ENCODE measurements around the gene SFXN5.

SFXN5 gene

DNA sequence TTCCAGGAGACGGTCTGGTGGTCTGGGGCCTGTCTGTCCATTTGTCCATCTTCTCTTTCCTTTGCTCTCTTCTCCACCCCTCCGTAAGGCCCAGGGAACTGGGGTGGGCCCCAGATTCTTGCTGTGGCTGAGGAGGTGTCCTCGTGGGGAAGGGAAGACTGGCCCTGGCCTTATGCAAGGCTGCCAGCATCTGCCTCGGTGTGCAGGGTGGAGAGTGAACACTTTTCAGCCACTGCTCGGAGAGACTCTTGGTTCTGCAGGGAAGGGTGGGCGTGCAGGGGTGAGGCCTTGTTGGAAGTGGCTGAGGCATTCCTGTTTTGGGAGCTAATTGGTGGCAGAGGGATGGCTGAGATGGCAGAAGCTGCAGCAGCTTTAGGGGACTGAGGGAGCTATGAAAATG is 131.2 kb downstream of the SFXN5 start:
- DNase-seq (ENCODE audit: low spot score) = no peak

DNA sequence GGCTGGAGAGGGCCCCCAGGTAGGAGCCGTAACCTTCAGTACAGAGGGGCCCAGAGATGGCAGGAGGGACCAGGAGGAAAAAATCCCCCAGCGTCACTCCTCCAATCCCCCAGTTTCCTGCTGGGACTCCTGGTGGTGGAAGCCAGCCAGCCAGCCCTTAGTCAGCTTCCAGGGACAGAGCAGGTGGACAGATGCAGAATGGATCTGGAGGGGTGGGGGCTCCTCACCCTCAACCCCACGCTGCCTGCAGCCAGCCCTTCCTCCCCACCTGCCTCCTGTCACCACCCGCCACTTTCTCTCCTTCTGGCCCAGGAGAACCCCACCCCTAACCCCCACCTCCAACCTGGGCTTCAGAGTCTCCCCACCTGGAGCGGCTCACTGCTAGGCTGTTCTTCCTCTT is 133.1 kb downstream of the SFXN5 start:
- no peak for DNase-seq (ENCODE audit: low spot score)

DNA sequence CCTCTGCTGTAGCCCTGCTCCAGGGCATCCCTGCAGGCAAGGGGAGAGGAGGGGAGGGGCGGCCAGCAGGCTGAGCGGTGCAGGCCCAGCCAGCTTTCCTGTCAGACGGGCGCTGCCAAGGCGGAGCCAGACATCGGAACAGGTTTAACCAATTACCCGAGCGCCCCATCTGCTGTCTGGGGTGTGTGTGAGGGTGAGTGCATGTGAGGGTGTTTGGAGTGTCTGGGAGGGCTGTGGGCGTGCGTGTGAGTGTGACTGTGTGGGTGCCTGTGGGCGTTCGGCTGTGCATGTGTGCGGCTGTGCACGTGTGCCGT is 134.2 kb downstream of the SFXN5 start:
- DNase-seq (ENCODE audit: low spot score) = no peak

DNA sequence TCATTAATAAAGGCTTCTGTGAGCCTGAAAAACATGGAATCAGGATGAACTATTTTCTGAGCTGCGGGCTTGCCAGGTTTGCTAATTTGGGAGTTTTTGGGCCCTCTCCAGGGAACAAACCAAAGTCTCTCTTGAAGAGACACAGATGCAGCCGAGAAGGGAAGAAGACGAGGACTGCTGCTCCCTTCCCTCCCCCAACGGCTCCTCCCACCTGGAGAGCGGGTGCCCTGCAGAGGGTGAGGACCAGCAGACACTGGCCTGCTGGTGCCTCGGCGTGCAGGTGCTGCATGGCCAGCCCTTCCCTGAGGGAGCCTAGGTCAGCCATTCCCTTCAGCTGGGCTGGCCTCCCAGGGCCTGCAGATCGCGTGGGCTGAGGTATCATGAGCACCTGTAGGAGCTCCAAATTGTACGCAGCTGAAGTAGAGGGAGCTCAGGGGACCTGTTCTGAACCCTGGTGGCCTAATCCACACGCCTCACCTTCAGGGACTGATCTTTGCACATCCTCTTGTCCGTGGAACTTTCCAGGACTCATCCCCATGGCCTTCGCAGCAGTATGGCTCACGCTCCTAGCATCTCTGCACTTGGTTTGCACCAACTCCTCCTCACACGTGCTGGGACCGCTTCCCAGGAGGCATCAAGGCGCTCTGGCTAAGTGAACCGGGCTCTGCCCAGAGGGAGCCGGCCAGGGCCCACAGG is 134.7 kb downstream of the SFXN5 start:
- DNase-seq (ENCODE audit: low spot score) = no peak

DNA sequence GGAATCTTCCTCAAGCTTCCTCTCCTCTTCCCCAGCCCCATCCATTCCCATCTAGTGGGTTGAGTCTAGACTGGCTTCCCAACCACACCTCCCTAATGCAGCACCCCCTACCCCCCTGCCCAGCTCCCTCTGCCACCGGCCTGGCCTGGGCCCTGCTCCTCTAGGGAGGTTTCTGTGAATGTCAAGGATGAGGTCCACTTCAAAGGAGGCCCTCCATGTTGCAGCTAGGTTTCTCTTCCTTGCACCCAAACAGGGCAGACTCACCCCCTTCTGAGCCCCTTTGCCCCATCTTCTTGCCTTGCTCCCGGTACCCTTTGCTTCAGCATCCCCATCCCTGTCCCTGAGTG is 135.9 kb downstream of the SFXN5 start:
- no peak for DNase-seq (ENCODE audit: low spot score)

DNA sequence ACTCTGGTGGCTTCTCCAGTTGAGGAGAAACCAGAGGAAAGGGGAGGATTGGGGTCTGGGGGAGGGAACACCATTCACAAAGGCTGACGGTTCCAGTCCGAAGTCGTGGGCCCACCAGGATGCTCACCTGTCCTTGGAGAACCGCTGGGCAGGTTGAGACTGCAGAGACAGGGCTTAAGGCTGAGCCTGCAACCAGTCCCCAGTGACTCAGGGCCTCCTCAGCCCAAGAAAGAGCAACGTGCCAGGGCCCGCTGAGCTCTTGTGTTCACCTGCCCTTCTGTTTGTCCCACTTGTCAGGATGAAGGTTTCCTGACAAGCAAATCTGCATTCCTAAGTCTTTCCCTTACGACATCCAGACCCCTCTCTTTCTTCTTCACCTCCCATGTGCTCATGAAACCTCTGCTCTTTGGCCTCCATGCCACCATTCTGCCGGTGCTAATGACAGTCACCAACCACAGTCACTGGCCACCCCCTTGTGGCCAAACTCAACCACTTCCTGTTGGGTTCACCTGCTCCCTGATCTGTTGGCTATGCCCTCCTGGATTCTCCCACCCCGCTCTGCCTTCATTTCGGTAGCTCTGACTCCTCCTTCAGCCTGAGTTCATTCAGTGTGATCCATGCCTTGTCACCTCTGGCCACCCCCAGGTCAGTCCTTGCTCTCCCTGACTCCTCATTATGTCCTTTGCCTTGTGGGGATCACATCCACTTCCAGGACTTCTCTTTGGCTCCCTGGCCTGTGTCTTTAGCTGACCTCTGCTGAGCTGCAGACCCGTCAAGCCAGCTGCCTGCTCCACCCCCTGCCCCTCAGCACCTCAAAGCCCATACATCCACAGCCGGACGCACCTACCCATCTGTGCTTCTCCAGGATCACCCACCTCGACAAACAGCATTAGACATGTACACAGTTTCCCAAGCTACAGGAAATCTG is 136.6 kb downstream of the SFXN5 start:
- DNase-seq (ENCODE audit: low spot score) = no peak

DNA sequence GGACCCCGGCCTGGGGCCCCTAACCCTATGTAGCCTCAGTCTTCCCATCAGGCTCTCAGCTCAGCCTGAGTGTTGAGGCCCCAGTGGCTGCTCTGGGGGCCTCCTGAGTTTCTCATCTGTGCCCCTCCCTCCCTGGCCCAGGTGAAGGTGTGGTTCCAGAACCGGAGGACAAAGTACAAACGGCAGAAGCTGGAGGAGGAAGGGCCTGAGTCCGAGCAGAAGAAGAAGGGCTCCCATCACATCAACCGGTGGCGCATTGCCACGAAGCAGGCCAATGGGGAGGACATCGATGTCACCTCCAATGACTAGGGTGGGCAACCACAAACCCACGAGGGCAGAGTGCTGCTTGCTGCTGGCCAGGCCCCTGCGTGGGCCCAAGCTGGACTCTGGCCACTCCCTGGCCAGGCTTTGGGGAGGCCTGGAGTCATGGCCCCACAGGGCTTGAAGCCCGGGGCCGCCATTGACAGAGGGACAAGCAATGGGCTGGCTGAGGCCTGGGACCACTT is 137.8 kb downstream of the SFXN5 start:
- DNase-seq (ENCODE audit: low spot score) = no peak

DNA sequence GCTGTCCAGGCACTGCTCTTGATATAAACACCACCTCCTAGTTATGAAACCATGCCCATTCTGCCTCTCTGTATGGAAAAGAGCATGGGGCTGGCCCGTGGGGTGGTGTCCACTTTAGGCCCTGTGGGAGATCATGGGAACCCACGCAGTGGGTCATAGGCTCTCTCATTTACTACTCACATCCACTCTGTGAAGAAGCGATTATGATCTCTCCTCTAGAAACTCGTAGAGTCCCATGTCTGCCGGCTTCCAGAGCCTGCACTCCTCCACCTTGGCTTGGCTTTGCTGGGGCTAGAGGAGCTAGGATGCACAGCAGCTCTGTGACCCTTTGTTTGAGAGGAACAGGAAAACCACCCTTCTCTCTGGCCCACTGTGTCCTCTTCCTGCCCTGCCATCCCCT is 138.3 kb downstream of the SFXN5 start:
- DNase-seq (ENCODE audit: low spot score) = no peak

DNA sequence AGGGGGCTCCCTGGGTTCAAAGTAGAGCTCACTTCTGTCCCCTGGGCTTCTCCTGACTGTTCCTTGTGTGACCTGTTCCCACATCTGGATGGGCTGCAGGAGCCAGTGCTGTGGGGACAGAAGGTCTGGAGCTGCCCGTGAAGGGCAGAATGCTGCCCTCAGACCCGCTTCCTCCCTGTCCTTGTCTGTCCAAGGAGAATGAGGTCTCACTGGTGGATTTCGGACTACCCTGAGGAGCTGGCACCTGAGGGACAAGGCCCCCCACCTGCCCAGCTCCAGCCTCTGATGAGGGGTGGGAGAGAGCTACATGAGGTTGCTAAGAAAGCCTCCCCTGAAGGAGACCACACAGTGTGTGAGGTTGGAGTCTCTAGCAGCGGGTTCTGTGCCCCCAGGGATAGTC is 138.7 kb downstream of the SFXN5 start:
- DNase-seq (ENCODE audit: low spot score) = no peak

DNA sequence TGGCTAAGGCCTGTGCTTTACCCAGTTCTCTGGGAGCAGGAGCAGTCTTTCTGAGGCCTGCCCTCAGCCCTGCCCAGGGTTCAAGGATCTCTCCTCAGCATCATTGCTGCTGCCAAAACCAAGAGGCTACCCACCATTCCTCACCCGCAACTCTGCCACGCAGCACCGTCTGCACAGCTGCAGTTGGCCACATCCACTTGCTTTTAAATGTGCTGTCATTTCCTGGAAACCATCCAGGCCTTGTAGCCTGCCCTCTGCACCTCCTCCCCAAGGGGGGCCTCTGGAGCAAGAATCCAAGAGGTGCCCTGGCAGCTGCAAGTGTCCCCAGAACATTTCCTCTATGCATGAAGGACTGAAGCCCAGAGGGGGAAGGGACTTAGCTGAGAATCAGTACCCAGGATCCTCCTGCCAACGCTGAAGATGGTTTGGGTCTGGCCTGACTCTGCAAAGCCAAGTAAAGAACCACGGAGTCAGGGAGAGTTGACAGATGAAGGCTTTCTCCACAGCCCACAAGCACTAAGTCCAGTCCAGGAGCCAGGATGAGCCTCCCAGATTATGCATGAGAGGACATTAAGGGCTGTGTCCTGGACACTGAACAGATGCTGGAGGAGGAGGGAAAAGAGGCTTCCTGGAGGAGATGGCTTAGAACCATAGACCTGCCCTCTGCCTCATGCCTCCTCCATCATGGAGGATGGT is 139.3 kb downstream of the SFXN5 start:
- DNase-seq (ENCODE audit: low spot score) = no peak

DNA sequence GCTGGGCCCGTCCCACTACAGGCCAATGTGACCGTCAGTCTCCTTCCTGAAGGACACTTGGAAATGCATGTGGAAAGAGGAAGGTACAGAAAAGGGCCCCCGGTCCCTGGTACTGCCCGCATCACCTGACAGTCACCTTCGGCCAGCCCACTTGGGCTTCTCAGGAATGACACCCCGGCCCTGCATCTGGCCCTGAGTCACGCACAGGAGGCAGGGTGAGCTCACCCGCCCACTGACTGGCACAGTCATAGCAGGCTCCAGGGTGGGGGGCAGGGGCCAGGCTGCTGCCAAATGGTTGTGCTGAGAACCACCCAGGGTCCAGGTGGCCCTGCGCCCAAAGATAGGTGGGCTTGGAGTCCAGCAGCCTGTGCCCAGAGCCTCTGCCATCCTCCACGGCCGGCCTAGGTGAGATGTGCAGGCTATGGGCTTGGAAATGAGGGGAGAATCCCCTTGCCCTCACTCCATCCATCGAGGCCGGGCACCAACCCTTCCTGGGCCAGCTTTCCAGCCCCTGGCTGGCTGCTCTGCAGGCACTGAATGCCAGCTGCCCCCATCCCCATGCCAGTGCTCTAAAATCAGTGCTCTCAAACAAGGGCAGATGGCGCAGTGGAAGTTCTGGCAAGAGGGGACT is 140.1 kb downstream of the SFXN5 start:
- no peak for DNase-seq (ENCODE audit: low spot score)

DNA sequence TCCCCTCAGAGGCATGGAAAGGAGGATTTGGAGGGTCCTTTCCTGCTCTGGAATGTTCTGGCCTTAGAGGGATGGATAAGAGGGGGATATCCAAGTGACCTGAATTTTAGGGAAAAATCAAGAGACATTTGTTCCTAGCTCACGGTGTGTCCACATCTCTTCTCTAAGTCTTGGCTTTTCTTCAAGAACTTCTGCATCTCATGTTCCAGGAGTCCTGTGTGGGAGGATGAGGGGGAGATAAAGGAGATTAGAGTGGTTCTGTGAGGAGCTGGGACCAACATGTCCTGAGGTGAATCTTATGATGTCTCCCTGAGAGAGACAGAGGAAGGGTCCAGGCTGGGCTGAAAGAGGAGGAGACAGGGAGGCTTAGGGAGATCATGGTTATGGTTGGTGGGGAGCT is 142.5 kb downstream of the SFXN5 start:
- DNase-seq (ENCODE audit: low spot score) = no peak

DNA sequence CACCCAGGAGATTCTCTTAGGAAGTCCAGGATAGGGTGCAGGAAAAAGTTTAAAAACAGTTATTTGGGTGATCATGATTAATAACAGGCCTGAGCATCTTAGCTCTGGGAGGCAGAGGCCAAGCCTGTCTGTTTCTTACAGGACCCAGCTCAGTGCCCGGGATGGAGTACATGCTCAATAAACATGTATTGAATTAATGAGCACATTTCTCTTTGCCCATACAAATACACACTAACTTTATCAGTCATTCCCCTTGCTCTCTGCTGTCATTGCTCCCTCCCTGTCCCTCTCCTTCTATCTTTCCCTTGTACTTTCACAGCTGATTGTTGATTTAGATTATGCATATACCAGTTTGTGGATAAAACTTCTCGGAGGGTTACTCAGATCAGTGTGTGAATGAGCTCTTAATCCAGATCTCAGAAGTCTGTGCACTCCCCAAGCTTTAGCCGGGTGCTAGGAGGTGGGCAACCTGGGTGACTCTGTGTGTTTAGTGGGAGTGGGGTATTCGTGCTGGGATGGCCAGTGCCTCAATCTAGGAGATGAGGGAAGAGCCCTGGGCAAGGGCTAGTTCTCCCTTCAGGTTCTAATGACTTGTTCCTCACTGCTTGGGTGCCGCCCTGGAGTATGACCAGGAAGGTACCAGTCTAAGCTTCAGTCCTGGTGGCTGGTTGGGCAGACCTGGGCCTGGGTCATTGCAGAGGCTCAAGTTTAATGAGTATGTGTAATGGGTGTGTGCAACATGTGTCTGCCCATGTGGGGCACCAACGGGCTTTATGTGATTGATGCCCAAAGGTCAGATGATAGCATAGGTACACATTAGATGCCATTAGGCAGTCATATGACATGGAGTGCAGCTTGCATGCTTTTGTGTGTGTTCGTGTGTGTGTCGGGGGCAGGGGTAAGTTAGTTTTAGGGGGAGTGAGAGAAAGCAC is 143.6 kb downstream of the SFXN5 start:
- DNase-seq (ENCODE audit: low spot score) = no peak

DNA sequence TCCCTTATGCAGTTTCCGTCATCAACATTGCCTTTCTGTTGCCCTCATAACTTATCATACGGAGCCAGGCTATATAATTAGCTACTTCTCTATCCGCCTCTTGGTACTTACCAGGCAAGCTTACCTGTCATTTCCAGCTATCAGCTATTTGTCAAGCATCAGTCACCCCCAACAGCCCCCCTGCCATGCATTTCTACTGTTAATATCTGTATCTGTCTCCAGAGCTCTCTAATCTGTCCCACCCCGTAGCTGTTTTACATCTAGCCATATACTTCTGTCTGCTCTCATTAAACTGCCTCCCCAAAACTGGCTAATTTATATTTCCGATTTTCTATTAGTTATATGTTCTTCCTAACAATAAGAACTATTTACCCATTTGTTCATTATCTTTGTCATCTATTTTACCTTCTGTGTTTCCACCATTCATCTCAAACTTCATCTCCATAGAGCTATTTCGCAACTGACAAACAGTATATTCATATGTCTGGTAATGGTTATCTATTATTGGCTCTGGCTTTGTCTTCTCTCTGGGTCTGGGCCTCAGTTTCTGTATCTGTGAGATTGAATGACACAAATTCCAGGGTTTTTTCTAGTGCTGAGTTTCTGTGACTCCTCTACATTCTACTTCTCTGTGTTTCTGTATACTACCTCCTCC is 144.6 kb downstream of the SFXN5 start:
- no peak for DNase-seq (ENCODE audit: low spot score)

DNA sequence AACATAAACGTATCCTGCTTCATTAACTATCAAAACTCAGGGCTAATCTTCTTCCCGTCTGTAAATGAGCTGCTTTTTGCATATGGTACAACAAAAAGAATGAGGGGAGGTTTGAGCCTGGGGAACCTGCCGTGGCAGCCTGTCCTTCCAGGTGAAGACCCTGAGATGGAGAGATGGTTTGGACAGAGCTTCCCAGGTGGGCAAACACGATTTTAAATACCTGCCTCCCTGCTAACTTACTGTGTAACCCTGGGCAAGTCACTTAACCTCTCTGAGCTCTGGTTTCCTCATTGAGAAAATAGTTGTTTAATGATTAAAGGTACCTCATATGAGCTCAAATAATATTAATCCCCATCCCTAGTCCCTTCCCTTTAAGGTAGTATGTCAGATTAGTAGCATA is 145.1 kb downstream of the SFXN5 start:
- DNase-seq (ENCODE audit: low spot score) = no peak

DNA sequence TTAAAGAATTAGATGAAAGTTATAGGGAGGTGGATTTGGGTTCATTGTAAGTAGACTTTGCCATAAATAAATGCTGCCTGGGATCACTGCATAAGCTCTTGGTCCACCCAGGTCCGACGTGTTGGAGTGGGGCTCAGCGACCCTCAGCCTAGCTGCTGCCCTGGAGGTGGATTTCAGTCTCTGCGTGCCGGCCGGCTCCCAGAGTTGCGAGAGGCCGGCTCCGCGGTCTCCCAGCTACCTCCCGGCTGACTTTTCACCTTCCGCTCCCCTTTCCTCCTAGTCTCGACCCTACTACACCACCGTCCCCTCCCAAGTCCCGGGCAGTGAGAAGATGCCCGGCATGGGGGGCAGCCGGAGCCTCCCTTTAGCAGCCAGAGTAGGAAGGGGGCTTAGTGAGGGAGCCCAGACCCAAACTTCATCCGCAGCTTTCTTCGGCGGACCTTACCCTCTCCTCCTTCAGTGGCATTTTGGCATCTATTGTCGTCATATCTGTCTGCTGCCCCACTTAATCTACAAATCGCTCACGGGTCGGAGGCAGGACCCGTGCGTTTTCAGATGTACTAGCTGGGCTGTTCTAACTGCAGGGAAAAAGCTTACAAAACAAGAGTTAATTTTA is 146.1 kb downstream of the SFXN5 start:
- DNase-seq (ENCODE audit: low spot score) = no peak

DNA sequence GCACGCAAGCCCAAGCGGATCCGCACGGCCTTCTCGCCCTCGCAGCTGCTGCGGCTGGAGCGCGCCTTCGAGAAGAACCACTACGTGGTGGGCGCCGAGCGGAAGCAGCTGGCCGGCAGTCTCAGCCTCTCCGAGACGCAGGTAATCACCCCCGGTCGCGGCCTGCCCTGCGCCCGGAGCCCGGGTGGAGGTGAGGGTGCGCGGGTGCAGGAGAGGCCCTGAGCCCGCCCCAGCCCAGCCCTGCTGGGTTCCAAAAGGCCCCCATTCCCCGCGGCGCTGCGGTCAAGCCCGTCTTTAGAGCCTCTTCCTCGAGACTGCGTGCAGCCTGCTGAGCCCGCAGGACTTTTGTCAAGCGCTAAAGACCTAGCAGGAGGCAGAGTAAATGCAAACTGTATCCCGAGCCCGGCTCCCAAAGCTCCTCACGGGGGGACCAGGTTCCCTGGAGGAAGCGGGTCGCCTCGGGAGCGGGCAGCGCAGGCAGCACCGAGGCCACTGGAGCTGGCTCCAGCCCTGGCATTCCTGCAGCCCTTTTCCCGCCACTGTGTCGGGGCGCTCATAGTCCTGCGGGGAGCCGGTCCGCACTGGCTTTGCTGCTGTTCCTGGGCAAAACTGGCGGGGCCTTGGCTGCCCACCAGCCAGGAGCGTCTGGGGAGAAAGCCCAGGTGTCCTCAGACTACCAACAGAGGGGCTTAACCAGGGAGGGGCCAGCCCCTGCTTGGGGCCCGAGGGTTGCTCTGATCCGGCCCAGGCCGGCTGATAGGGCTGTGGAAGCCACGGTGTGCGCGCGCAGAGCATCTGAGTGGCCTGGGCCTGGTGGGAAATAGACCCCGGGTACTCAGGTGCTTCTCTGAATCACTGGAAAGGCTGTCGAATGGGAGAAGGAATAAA is 146.9 kb downstream of the SFXN5 start:
- no peak for DNase-seq (ENCODE audit: low spot score)

DNA sequence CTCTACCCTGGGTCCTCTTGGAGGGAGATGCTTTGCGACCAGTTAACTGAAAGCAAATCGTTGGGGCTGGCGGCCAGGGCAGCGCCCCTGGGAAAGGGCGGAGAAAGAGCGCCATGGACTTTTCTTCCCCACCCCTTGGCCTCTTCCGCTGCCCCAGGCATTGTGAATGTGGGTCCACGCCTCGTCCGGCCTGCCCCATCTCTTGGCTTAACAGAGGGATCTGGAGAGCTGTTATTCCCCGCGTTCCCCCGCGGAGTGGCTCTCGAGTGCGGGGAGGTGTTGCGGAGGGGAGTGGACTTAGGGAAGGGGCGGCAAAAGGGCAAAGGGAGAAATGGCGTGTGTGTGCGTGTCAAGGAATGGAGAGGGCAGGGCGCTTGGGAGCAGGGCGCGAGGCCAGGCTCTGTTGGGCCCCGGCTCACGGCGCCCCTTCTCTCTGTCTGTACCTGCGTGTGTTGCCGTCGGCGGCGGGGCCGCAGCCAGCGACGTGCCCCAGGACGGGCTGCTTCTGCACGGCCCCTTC is 147.6 kb downstream of the SFXN5 start:
- DNase-seq (ENCODE audit: low spot score) = no peak

DNA sequence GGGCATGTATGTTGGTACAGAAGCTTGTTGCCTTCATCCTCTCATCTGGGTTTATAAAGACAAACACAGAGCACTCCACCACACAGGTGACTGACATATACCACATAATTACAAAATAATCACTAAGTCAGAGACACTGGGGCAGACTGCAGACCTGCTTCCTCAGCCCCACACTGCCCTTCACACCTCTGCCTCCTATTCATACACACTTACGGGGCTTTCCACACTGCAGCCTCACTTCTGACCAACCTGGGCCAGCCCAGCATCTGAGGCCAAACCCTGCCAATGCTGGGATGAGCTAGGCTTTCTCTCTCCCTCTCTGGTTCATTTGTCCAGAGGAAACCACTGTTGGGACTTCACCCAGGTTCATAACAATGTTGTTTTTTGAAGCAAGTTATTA is 149.7 kb downstream of the SFXN5 start:
- DNase-seq (ENCODE audit: low spot score) = no peak
